Loucy (cell line): ENCODE measurements around the gene LRRC47.

ENCODE experiments used
- CTCF ChIP-seq: fragments of 200-600 bp; sonication (generic); conservative IDR thresholded peaks from 2 replicates; pipeline ENCODE4 v1.5.1; 2014; ENCODE audit warnings: mild to moderate bottlenecking, antibody characterized with exemption, low read length
- EZH2phosphoT487 ChIP-seq: fragments of 200-600 bp; IDR thresholded peaks from 2 replicates; pipeline ENCODE4 v1.6.1; 2018; ENCODE audit warnings: antibody characterized with exemption, mild to moderate bottlenecking, moderate library complexity, borderline replicate concordance

- no peak for TF ChIP-seq CTCF
- no peak for TF ChIP-seq EZH2phosphoT487
Observed at GRCh38 chr1:3788756-3789420, 7.4 kb downstream of the LRRC47 start.
